Stromal cell of bone marrow (primary cell): ENCODE data around the gene ATP12A.
A peak's percentile ranks its signal among the peaks of the same experiment; 100 is the strongest.

ENCODE experiments used
- DNase-seq: peaks from one replicate; pipeline ENCODE4 v3.0.0-alpha.2; 2012; ENCODE audit warnings: low read depth

Gene ATP12A

DNA sequence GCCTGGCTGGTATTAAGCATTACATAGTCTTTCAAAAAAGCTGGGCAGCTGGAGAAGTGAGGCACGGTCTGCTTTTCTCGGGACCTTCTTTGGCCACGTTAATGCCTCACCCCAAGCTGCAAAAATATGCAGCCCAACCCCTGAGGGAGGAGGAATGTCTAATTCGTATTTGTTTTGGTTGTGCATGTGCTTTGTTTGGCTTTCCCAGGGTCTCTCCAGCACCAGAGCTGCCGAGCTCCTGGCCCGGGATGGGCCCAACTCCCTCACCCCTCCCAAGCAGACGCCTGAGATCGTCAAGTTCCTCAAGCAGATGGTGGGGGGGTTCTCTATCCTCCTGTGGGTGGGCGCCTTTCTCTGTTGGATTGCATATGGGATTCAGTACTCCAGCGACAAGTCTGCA, 7.9 kb downstream of the ATP12A start:
- DNase-seq, result no peak

- no peak for DNase-seq
Measured at GRCh38 chr13:24688950-24689349, 8.7 kb downstream of the ATP12A start.

- DNase-seq, result no peak
Measured at GRCh38 chr13:24691381-24691780, 11.2 kb downstream of the ATP12A start.

- DNase-seq, result peak; percentile 12
Measured at GRCh38 chr13:24692561-24692960, 12.4 kb downstream of the ATP12A start.

GRCh38 chr13:24693862-24694471, 13.8 kb downstream of the ATP12A start:
- DNase-seq, result peak; percentile 3

- no peak for DNase-seq
Measured at GRCh38 chr13:24694907-24695306, 14.7 kb downstream of the ATP12A start.

DNA sequence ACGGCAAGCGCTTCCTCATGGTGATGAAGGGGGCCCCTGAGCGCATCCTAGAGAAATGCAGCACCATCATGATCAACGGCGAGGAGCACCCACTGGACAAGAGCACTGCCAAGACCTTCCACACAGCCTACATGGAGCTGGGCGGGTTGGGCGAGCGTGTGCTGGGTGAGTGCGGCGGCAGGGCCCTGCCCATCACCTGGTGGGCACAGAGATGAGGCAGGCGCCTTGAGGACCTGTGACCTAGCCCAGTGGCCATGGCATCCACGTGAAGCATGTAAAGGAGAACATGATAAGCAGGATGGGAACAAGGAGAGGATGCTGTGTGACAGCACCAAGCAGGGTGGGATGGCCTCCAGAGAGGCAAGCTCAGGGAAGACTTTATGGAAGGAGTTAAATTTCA, 18.5 kb downstream of the ATP12A start:
- no peak for DNase-seq

DNA sequence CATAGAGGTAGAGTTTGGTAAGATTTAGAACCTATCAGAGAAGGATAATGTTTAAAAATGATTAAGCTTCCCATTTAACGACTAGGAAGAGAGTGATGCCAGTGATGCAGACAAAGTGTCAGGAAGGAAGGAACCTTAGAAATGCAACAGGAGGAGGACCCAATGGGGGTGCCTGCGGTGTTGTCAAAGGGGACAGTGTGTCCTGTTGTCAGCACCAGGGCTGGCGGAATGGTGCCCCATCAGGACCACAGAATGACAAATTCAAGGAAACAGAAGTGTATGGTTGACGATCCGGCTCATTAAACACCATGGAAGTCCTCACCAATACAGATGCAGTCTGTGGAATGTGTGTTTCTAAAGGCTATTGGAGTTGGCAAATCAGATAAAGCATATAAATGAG, 19.3 kb downstream of the ATP12A start:
- no peak for DNase-seq

DNA sequence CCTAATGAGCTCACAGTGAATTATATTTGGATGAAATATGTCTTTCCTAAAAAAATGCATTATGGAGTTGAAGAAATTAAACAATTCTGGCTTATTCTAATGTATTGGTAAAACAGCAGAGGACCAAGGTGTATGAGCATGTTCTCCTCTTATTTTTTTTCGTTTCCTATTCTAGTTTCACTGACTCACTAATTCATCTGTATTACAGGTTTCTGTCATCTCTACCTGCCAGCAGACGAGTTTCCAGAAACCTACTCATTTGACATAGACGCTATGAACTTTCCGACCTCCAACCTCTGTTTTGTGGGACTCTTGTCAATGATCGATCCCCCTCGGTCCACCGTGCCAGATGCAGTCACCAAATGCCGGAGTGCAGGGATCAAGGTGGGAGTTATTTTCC, 20.3 kb downstream of the ATP12A start:
- no peak for DNase-seq

DNA sequence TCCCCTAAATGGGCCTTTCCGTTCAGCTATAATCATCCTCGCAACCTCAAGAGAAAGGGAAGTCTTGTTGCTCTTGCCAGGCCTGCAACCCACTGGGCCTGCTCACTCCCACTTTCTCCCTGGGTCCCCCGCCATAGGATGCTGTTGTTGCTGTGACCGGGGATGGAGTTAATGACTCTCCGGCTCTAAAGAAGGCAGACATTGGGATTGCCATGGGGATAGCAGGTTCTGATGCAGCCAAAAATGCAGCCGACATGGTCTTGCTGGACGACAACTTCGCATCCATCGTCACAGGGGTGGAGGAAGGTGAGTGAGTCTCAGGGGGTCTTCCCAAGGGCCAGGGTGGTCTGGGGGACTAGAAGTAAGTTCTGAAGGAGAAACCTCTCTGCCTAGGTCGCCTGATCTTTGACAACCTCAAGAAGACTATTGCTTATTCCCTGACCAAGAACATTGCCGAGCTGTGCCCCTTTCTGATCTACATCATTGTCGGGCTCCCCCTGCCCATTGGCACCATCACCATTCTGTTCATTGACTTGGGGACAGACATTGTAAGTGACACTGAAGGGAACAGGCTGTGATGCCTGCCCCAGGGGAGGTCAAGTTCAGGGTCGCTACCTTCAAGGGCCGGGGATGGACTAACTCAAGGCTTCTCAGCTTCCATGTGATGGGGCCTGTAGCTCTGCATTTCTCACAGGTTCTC, 26.8 kb downstream of the ATP12A start:
- DNase-seq, result no peak

DNA sequence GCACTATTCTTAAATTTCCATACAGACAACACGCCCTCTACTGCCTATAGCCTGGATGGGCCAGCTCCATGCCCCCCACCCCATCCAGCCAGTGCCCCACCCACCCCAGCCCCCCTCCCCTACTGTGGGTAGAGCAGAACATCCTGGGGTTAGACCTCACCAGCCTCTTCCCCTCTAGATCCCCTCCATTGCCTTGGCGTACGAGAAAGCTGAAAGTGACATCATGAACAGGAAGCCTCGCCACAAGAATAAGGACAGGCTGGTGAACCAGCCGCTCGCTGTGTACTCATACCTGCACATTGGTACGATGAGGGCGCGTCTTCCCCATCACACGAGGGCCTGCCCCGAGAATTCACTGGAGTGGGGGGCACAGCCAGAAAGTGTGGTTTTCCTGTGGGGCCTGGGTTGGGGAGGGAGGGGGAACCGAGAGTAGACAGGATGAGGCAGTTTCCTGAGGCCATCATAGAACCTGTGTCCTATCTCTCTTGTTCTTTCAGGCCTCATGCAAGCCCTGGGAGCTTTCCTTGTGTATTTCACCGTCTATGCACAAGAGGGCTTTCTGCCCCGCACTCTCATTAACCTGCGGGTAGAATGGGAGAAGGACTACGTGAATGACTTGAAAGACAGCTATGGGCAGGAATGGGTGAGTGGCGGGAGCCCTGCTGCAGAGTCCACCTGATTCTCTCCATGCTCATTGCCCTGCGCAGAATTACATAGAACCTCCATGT, 29.1 kb downstream of the ATP12A start:
- no peak for DNase-seq

DNA sequence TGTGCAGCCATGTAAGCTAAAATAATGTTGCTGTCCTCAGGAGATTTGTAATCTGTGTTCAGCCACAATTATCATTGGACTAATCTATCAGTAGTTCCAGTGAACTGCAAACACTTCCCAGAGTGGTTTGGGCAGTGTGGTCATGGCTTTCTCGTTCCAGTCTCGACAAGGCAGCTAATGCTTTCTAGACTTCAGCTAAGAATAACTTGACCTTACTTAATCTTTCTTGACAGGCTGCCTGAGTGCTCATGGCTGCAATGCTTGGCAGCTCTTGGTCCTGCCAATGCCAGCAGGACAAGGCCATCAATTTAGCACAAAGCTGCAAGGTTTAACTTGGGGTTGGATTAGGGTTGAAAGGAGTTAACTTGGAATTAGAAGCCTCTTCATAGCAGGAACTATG, 32.8 kb downstream of the ATP12A start:
- DNase-seq, result no peak

DNA sequence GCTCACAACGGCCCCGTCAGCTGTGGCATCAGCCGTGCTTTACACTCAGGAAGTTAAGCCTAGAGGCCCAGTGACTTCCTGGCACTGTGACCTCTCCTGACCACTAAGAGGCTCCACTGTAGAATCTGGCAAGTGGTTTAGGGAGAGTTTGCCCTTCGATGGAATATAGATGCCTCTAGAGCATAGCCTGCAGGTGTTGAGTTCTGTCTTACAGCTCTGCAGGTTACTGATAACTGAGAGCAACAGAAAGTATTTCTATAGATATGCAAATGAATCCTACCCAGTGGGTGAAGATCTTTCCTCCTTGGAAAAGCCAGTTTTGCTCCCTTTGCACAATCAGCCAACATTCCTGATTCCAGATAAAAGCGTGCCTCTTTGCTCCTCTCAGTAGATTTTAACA, 35.8 kb downstream of the ATP12A start:
- no peak for DNase-seq

DNA sequence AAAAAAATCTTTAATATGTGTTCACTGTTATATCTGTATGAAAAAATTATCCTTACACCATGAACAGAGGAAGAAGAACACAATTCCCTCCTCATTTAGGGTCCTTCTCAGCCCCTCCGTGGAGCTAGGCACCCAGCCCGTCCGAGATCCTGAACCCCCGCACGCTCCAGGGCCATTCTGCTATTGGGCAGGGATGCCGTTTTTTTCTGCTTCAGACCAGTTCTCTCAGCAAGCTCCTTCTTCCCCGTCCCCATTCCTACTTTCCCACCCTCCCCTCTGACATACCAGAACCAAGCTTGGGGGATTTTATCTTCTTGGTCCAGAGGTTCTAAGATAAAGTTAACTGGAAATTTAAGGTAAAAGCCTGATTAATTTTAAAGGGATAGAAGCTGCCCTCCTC, 36.2 kb downstream of the ATP12A start:
- DNase-seq, result no peak

DNA sequence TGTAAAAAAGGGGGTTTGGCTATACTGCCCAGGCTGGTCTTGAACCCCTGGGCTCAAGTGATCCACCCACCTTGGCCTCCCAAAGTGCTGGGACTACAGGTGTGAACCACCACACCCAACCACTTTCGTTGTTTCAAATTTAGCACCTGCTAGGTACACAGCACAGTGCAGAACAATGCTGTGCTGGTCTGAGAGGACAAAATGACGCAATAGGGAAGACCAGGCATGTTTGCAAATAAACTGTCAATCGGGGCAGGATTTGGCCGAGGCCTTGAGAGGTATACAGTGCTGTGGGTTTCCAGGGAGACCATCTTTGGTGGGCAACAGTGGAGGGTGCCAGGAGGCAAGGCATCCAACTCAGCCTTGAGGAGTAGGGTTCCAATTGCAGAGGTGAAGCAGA, 37.0 kb downstream of the ATP12A start:
- no peak for DNase-seq

DNA sequence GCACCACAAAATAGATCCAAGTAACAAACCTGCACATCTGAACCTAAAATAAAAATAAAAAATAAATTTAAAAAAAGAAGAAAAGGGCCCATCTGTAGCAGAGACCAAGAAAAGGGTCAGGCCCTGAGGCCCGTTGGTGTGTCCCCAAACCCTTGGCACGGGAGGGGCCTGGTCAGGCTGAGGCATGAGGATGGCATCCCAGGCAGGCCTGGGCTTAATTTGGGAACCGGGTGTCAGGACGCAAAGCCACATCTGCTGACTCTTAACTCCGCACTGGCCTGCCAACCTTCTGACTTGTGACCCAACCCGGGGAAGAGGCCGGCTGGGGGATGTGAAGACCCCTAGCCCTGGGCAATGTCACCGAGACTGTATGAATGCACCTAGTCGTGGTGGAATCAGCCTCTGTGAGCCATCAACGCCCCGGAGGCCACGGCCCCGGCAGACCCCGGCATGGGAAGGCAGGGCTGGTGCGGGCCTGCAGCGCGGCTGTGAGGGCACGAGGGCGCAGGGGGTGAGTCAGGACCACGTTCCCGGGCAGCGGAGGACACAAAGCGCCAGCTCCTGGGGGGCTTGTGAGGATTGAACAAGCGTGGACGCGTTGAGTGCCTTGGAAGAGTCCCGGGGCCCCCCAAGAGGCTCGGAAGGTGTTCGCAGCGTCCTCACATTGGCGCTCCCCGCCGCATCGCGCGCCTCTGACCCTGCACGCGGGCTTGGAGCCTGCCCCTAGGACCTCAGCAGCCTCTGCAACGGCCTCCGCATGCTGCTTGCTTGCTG, 38.2 kb downstream of the ATP12A start:
- DNase-seq, result no peak

DNA sequence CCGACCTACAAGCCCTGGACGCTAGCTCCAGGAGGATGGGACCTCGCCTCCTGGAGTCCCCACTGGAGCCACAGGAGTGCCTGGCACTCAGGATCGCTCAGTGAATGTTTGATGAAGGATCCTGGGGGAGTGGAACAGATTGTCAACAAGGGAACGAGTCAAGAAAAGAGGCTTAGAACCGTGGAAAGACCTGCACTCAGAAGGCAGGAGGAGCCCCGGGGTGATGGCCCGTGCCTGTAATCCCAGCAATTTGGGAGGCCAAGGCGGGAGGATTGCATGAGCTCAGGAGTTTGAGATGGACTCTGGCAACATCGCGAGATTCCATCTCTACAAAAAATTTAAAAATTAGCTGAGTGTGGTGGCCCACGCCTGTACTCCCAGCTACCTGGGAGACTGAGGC, 38.9 kb downstream of the ATP12A start:
- no peak for DNase-seq

- no peak for DNase-seq
Measured at GRCh38 chr13:24723206-24723605, 43.0 kb downstream of the ATP12A start.

- no peak for DNase-seq
Measured at GRCh38 chr13:24724714-24725113, 44.5 kb downstream of the ATP12A start.

DNA sequence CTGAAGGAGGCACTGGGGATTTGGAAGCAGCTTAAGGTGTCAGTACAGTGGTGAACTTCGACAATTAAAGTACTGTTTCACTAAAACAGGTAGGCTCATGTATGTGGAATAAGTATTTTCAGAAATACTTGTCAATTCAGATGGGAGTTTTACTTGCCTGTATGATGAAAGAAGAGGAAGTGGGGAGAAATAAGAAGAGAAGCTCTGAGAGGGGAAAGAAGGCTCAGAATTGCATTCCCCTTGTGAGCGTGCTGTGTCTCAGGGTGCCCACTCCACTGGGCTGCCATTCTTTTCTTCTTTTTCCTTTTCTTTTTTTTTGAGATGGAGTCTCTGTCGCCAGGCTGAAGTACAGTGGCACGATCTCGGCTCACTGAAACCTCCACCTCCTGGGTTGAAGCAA, 45.2 kb downstream of the ATP12A start:
- no peak for DNase-seq

- DNase-seq, result peak; percentile 74
Measured at GRCh38 chr13:24727731-24728601, 47.8 kb downstream of the ATP12A start.
